ENCODE data around the gene CERS3.

The CERS3 gene

DNA sequence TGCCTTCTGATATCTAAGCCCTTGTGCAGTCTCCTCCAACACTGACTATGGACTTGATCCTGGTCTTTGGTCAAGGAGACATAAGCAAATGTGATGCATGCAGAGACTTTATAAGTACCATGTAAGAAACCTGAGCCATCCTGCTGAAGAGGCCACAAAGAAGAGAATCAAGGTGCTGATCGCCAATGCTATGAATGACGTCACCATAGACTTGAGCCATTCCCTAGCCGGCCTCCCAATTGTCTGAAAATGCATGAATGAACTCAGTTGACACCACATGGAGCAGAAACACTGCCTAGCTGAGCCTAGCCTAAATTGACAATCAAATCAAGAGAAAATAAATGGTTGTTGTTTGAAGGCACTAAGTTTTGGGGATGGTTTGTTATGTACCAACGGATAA, 51.9 kb downstream of the CERS3 start:
- TF ChIP-seq Cebpa-rat (IDR thresholded peaks at IDR 0.05), result no peak
- Histone ChIP-seq H3K27me3 (no peaks in the 10 kb centered on the region), H3K4me1 (no peaks in the 10 kb centered on the region), H3K36me3 (no peaks in the 10 kb centered on the region), H3K4me2 (no peak overlapping the region), H3K4me3 (no peak overlapping the region), H4K20me1 (no peaks in the 10 kb centered on the region), H3K27ac (no peak overlapping the region), H3K9ac (no peak overlapping the region), H3K9me3 (peaks cover 45% of the 10 kb centered on the region)

DNA sequence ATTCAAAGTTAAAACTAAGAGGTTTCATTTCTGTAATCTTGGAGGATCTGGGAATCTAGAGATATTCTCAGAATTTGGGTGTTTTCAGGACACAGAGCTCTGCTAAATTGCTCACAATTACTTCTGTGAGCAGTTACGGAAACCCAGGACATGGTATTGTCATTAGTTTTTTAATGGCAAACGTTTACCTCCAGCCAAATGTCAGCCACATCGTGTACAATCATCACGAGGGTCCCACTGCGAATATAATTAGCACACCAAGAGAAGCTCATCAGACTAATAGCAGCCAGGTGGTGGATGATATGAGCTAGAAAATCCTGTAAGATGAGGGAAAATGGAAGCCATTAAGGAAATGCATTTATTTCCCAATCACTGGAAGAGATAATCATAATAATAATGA, 56.0 kb downstream of the CERS3 start:
- peaks cover 24% of the 10 kb centered on the region for H3K9me3 ChIP-seq
- H3K27ac ChIP-seq, result no peak overlapping the region
- H3K4me2 ChIP-seq, result no peak overlapping the region
- no peak for TF ChIP-seq Cebpa-rat (IDR thresholded peaks at IDR 0.05)
- H4K20me1 ChIP-seq, result no peaks in the 10 kb centered on the region
- no peaks in the 10 kb centered on the region for H3K27me3 ChIP-seq
- H3K4me1 ChIP-seq, result no peaks in the 10 kb centered on the region
- no peak overlapping the region for H3K9ac ChIP-seq
- no peak overlapping the region for H3K4me3 ChIP-seq
- no peaks in the 10 kb centered on the region for H3K36me3 ChIP-seq

DNA sequence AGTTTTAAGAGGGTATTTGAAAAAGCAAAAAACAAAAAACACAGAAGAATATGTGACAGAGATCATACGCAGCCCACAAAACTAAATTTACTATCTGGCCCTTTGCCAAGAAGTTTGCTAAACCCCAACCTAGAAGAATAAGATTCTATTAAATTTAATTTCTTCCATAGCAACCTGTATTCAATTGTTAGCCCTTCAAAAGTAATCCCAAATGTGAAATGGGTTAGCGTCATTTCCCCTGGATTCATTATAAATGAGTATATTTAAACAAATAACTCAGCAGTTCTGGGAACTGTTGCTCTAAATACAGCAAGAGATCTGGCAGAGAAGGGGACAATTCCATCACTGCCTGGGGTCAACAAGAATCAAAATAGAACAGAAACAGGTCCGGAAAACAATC, 56.8 kb downstream of the CERS3 start:
- Histone ChIP-seq H3K4me3 (no peak overlapping the region), H3K9ac (no peak overlapping the region), H3K36me3 (no peaks in the 10 kb centered on the region), H4K20me1 (no peaks in the 10 kb centered on the region), H3K4me2 (no peak overlapping the region), H3K27me3 (no peaks in the 10 kb centered on the region), H3K4me1 (no peaks in the 10 kb centered on the region), H3K9me3 (peaks cover 16% of the 10 kb centered on the region), H3K27ac (no peak overlapping the region)
- no peak for TF ChIP-seq Cebpa-rat (IDR thresholded peaks at IDR 0.05)

DNA sequence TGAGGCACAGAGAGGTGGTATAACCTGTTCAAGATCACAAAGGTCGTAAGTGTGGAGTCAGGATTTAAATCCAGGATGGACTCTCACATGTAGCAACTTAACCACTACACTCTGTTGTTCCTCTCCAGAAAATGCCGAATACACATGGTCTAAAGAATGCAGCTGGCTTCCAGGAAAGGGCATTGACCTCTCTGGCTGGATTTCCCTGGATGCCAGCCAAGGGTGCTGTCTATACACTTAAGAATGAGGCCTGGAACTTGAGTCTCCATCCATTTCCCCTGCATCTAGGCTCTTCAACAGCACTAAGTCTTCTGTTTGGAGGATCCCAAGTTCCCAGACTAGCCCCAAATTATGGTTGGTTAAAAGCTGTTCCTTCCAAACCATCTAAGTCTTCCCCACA, 60.5 kb downstream of the CERS3 start:
- Histone ChIP-seq H4K20me1 (no peaks in the 10 kb centered on the region), H3K27me3 (no peaks in the 10 kb centered on the region), H3K9me3 (peaks cover 5% of the 10 kb centered on the region), H3K9ac (no peak overlapping the region), H3K4me3 (no peak overlapping the region), H3K4me2 (no peak overlapping the region), H3K36me3 (no peaks in the 10 kb centered on the region), H3K4me1 (peaks cover 13% of the 10 kb centered on the region), H3K27ac (no peak overlapping the region)
- TF ChIP-seq Cebpa-rat (IDR thresholded peaks at IDR 0.05), result no peak

DNA sequence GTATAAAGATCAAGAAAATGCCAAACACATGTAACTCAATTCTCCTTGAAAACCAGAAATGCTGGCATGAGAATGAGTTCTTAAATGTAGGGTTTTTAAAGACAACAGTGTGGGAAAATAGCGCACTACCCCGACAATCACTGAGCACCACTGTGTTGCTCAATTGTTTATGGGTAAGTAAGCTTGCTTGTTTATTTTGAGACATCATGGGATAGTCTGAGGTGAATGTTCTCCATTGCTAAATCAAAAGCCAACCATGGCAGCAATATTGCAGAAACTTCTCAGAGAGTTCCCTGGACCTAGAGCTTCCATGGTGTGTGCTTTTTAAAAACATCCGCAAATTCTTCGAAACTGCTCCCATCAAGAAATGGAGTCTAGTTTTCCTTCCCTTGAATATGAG, 62.7 kb downstream of the CERS3 start:
- Histone ChIP-seq H3K4me2 (no peak overlapping the region), H3K4me1 (peaks cover 18% of the 10 kb centered on the region), H4K20me1 (no peaks in the 10 kb centered on the region), H3K27ac (no peak overlapping the region), H3K4me3 (no peak overlapping the region), H3K27me3 (no peaks in the 10 kb centered on the region), H3K9me3 (no peaks in the 10 kb centered on the region; the same call in 1 of the 2 replicates), H3K9ac (no peak overlapping the region), H3K36me3 (no peaks in the 10 kb centered on the region)
- no peak for TF ChIP-seq Cebpa-rat (IDR thresholded peaks at IDR 0.05)

DNA sequence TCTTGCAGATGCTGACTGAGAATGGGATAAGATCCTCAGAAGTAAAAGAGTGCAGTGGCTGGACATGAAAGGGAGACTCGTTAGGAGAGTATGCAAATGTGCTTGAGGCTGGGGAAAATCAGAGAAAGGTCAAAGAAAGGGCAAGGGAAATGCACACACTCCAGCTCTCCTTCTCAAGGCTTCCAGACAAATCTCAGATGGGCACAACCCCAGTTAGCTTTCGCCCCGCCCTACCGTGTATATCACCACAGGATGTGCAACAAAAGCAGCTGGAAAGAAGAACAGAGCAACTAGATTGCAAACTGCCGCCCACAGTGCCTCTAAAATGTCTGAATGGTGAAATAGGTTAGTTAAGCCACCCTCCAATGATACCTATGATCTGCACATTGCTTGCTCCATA, 63.9 kb downstream of the CERS3 start:
- H3K27ac ChIP-seq, result no peak overlapping the region

DNA sequence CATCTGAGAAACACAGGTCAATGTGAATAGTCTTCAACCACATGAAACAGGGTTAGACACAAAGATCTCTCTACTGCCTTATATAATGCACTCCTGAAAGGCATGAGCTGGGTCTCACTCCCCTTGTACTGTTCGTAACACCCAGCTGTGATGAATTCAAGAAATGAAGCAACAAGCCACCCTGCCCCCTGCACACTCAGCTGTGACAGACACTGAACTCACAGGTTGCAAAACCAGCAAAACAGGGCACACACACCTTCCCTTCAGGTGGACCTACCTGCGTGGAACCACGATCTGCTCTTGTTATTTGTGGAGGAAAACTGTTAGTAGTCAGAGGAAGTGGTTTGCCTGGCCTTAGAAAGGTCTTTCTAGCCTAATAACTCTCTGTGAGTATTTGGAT, 64.5 kb downstream of the CERS3 start:
- no peak overlapping the region for H3K9ac ChIP-seq
- peaks cover 25% of the 10 kb centered on the region for H3K4me1 ChIP-seq
- H4K20me1 ChIP-seq, result no peaks in the 10 kb centered on the region
- H3K4me2 ChIP-seq, result peak overlapping the region; percentile 17
- TF ChIP-seq Cebpa-rat (IDR thresholded peaks at IDR 0.05), result no peak
- H3K4me3 ChIP-seq, result no peak overlapping the region
- H3K9me3 ChIP-seq, result no peaks in the 10 kb centered on the region; the same call in 1 of the 2 replicates
- no peaks in the 10 kb centered on the region for H3K27me3 ChIP-seq
- no peak overlapping the region for H3K27ac ChIP-seq
- no peaks in the 10 kb centered on the region for H3K36me3 ChIP-seq

More for the DNA sequence above, 63.9 kb downstream of the CERS3 start:
- Histone ChIP-seq H3K36me3 (no peaks in the 10 kb centered on the region), H4K20me1 (no peaks in the 10 kb centered on the region), H3K9ac (no peak overlapping the region), H3K4me2 (peak overlapping the region; percentile 17; the same call in 1 of the 2 replicates), H3K4me1 (peaks cover 25% of the 10 kb centered on the region), H3K9me3 (no peaks in the 10 kb centered on the region; the same call in 1 of the 2 replicates), H3K27me3 (no peaks in the 10 kb centered on the region), H3K4me3 (no peak overlapping the region)
- no peak for TF ChIP-seq Cebpa-rat (IDR thresholded peaks at IDR 0.05)

DNA sequence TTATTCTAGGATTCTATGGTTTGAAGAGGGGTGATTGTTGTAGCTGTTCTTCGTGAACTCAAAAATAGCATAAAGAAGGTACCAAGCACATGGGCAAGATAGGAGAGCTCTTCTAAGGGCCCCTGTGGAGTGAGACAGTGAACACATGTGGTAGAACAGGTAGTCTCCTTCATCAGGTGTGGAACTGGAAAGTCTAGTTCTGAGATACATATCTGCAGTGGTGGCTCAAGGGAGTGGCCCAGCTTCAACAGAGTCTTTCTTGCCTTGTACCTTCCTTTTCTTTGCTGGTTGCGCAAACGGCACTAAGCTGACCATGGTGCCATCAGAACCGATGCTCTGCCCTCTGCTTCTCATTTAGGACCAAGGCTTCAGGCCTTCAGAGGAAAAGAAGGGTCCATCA, 65.2 kb downstream of the CERS3 start:
- no peaks in the 10 kb centered on the region for H3K27me3 ChIP-seq
- H3K4me3 ChIP-seq, result no peak overlapping the region
- no peak overlapping the region for H3K4me2 ChIP-seq
- H4K20me1 ChIP-seq, result no peaks in the 10 kb centered on the region
- no peak for TF ChIP-seq Cebpa-rat (IDR thresholded peaks at IDR 0.05)
- H3K9ac ChIP-seq, result no peak overlapping the region
- no peaks in the 10 kb centered on the region for H3K36me3 ChIP-seq
- peaks cover 25% of the 10 kb centered on the region for H3K4me1 ChIP-seq
- no peaks in the 10 kb centered on the region; the same call in 1 of the 2 replicates for H3K9me3 ChIP-seq
- H3K27ac ChIP-seq, result no peak overlapping the region

DNA sequence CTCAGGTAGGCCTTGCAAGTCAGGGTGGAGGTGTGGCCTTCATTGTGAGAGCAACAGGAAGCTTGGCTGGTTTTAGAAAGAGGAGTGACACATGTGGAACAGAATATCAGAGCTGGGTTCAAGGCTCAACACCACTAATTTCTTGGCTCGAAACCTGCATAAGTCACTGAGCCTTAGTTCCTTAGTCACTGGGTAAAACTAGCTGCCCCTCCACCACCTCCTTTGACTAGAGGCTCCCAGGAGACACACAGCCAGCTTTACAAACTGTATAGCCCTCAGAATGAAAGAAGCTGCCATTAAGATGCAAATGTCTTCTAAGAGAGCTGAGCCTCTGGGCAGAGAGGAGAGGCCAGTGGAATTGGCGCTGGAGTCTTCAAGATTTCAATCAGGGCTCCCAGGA, 67.7 kb downstream of the CERS3 start:
- no peaks in the 10 kb centered on the region for H4K20me1 ChIP-seq
- no peak for TF ChIP-seq Cebpa-rat (IDR thresholded peaks at IDR 0.05)
- no peaks in the 10 kb centered on the region for H3K36me3 ChIP-seq
- no peak overlapping the region for H3K4me3 ChIP-seq
- no peaks in the 10 kb centered on the region; the same call in 1 of the 2 replicates for H3K9me3 ChIP-seq
- no peak overlapping the region for H3K27ac ChIP-seq
- peak overlapping the region; percentile 60 for H3K4me2 ChIP-seq
- H3K4me1 ChIP-seq, result peaks cover 25% of the 10 kb centered on the region
- no peak overlapping the region for H3K9ac ChIP-seq
- no peaks in the 10 kb centered on the region for H3K27me3 ChIP-seq

DNA sequence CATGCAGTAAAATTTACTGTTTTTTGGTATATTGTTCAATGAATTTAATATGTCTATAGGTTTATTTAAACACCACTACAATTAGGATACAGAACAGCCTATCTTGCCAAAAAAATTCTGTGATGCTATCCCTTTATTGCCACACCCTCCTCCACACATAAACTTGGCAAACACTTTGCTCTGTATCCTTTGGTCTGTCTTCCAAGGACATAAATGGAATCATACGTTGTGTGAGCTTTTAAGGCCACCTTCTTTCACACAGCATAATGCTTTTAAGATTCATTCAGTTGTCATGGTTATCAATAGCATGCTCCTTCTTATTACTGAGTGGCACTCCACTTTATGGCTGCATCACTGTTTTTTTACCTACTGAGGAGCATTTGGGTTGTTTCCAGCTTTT, 71.5 kb downstream of the CERS3 start:
- H3K9me3 ChIP-seq, result no peaks in the 10 kb centered on the region; the same call in 1 of the 2 replicates
- no peak overlapping the region for H3K4me3 ChIP-seq
- no peak for TF ChIP-seq Cebpa-rat (IDR thresholded peaks at IDR 0.05)

DNA sequence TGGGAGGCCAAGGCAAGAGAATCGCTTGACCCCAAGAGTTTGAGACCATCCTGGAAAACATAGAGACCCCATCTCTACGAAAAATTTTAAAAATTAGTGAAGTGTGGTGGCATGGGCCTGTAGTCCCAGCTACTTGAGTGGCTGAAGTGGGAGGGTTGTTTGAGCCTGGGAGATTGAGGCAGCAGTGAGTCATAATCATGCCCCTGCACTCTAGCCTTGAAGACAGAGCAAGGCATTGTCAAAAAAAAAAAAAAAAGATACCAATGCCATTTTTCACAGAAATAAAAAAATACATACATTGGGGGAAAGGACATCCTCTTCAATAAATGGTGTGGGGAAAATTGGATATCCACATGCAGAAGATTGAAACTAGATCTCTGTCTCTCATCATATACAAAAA, 74.6 kb downstream of the CERS3 start:
- Histone ChIP-seq H3K4me1 (no peaks in the 10 kb centered on the region), H3K9me3 (peaks cover 19% of the 10 kb centered on the region), H4K20me1 (no peaks in the 10 kb centered on the region), H3K27me3 (no peaks in the 10 kb centered on the region), H3K4me3 (no peak overlapping the region), H3K36me3 (no peaks in the 10 kb centered on the region), H3K4me2 (no peak overlapping the region), H3K27ac (no peak overlapping the region), H3K9ac (no peak overlapping the region)
- no peak for TF ChIP-seq Cebpa-rat (IDR thresholded peaks at IDR 0.05)

More for the DNA sequence above, 71.5 kb downstream of the CERS3 start:
- H3K9ac ChIP-seq, result no peak overlapping the region
- no peak overlapping the region for H3K27ac ChIP-seq
- no peaks in the 10 kb centered on the region for H4K20me1 ChIP-seq
- H3K4me1 ChIP-seq, result peaks cover 13% of the 10 kb centered on the region
- H3K36me3 ChIP-seq, result no peaks in the 10 kb centered on the region
- no peak overlapping the region for H3K4me2 ChIP-seq
- H3K27me3 ChIP-seq, result no peaks in the 10 kb centered on the region
